K562 (cell line): ENCODE results near the gene MEX3A. TPM values are rescaled to one million over a fixed set of nuclear protein-coding genes. Genes with fewer than 3 reads are reported as not detected.

Experiments
- ATAC-seq: fragments of 200-7000 bp; cut with Tn5 transposase; 3 replicates; pipeline ENCODE4 v1.9.1; 2020; ENCODE audit warnings: moderate library complexity
- BruUV-seq: library from RNA; stranded (reverse); fragments of 400-500 nt; replicated peaks from 2 replicates; lab custom pipeline; 2021; lab: Mats Ljungman, UMichigan
- CTCF ChIA-PET: fragments of 300-600 bp; formaldehyde crosslinking; extraction: SDS; loops from one replicate; lab custom pipeline; 2021; ENCODE audit warnings: low intra/inter-chr PET ratio; lab: Yijun Ruan, JAX
- POLR2A ChIA-PET: fragments of 300-600, 350-650 bp; sonication (Branson Sonifier 250); formaldehyde crosslinking; extraction: SDS; loops from one replicate; lab custom pipeline; 2021; ENCODE audit warnings: antibody characterized with exemption, inconsistent platforms; lab: Yijun Ruan, JAX
- DNase-seq, 4 experiments: peaks; one replicate each; pipeline versions ENCODE4 v3.0.0 to v3.0.0-alpha.2; 2011 to 2018; ENCODE audit warnings: low spot score in 3 of 4, mixed read lengths in 3 of 4; ENCODE audit errors: extremely low read depth in 1 of 4
- FAIRE-seq: peaks from 2 replicates; lab custom pipeline; 2011; peaks lifted over from hg19 to GRCh38; lab: Jason Lieb, UNC
- H2AFZ ChIP-seq: 2 replicates; pipeline ENCODE4 v1.6.0; 2011; ENCODE audit warnings: low read depth, low read length, control low read depth, inconsistent platforms
- H3K27ac ChIP-seq: fragments of 200-600 bp; 3 replicates; pipeline ENCODE4 v1.8.0; 2011; ENCODE audit warnings: low read depth, mild to moderate bottlenecking, control low read depth, inconsistent platforms, low read length, moderate library complexity, mixed read lengths; ENCODE audit errors: extremely low read depth
- H3K27me3 ChIP-seq, 2 experiments: fragments of 300-600 bp in 1 of 2; 2 replicates in 1 of 2; 3 replicates in 1 of 2; pipeline versions ENCODE4 v1.6.0 to v1.8.0; 2011; ENCODE audit warnings: inconsistent platforms in 2 of 2, low read length in 2 of 2, mild to moderate bottlenecking in 1 of 2, mixed read lengths in 1 of 2, moderate library complexity in 1 of 2; ENCODE audit not compliant: control insufficient read depth in 2 of 2, insufficient read depth in 2 of 2
- H3K36me3 ChIP-seq: fragments of 300-600 bp; 3 replicates; pipeline ENCODE4 v1.8.0; 2011; ENCODE audit warnings: mild to moderate bottlenecking, low read length, inconsistent platforms; ENCODE audit not compliant: control insufficient read depth, insufficient read depth
- H3K4me1 ChIP-seq, 2 experiments: fragments of 200-600 bp in 1 of 2; replicated peaks in 1 of 2; 2 replicates in 1 of 2; 3 replicates in 1 of 2; pipeline versions ENCODE4 v1.5.1 to v1.8.0; 2011; ENCODE audit warnings: inconsistent platforms in 2 of 2, low read length in 2 of 2, mild to moderate bottlenecking in 1 of 2, mixed read lengths in 1 of 2, moderate library complexity in 1 of 2; ENCODE audit not compliant: control insufficient read depth in 2 of 2, insufficient read depth in 2 of 2
- H3K4me2 ChIP-seq: 2 replicates; pipeline ENCODE4 v1.6.1; 2011; ENCODE audit warnings: low read length, control low read depth, inconsistent platforms, mixed read lengths; ENCODE audit not compliant: insufficient read depth
- H3K4me3 ChIP-seq: fragments of 200-600 bp; sonication (generic), shearing (Covaris generic); 2 replicates; pipeline ENCODE4 v1.5.1; 2016; ENCODE audit warnings: control low read depth, inconsistent platforms
- H3K79me2 ChIP-seq: fragments of 200-600 bp; 3 replicates; pipeline ENCODE4 v1.8.0; 2011; ENCODE audit warnings: low read length, inconsistent platforms; ENCODE audit not compliant: control insufficient read depth, insufficient read depth
- H3K9ac ChIP-seq, 2 experiments: 2 replicates each; pipeline versions ENCODE4 v1.6.0 to v1.6.1; 2011; ENCODE audit warnings: low read depth in 2 of 2, low read length in 2 of 2, control low read depth in 1 of 2, inconsistent platforms in 1 of 2, mild to moderate bottlenecking in 1 of 2, mixed read lengths in 1 of 2; ENCODE audit not compliant: insufficient read depth in 1 of 2
- H3K9me1 ChIP-seq: one replicate; pipeline ENCODE4 v1.6.0; 2011; ENCODE audit warnings: inconsistent platforms, mild to moderate bottlenecking, low read length, moderate library complexity; ENCODE audit not compliant: control insufficient read depth, insufficient read depth
- H3K9me3 ChIP-seq: replicated peaks from 2 replicates; pipeline ENCODE4 v1.5.1; 2011; ENCODE audit warnings: low read depth, low read length, inconsistent platforms; ENCODE audit not compliant: control insufficient read depth, insufficient read depth
- H4K20me1 ChIP-seq: replicated peaks from 2 replicates; pipeline ENCODE4 v1.6.1; 2011; ENCODE audit warnings: low read length, inconsistent platforms, mixed read lengths; ENCODE audit not compliant: control insufficient read depth, insufficient read depth
- FOXK2 ChIP-seq, 2 experiments: fragments of 450-650 bp; IDR thresholded peaks in 1 of 2; conservative IDR thresholded peaks in 1 of 2; 2 replicates each; pipeline ENCODE4 v1.6.1; 2016; ENCODE audit warnings: low read depth in 2 of 2, mild to moderate bottlenecking in 1 of 2
- FOXM1 ChIP-seq, 2 experiments: fragments of 450-650 bp in 1 of 2; sonication (generic) in 1 of 2; formaldehyde crosslinking in 1 of 2; IDR thresholded peaks; 2 replicates each; pipeline versions ENCODE4 v1.6.1 to v1.9.0; 2017 to 2022; ENCODE audit warnings: low read depth in 2 of 2, mild to moderate bottlenecking in 2 of 2, missing genetic modification reagents in 1 of 2, moderate library complexity in 1 of 2
- PRDM10 ChIP-seq: fragments of 450-650 bp; IDR thresholded peaks from 2 replicates; pipeline ENCODE4 v1.6.1; 2018; ENCODE audit not compliant: partially characterized antibody
- ZNF431 ChIP-seq: sonication (generic); formaldehyde crosslinking; IDR thresholded peaks from 2 replicates; pipeline ENCODE4 v1.8.0; 2022; ENCODE audit warnings: mild to moderate bottlenecking, missing genetic modification reagents
- WGBS: fragments of 100-300 bp; shearing (Covaris generic); methylation state at CpG from one replicate; pipeline ENCODE4 v1.1.6; 2016; ENCODE audit warnings: low coverage, mixed read lengths; ENCODE audit not compliant: insufficient coverage; ENCODE audit errors: missing lambda C conversion rate; 5-methylcytosine and 5-hydroxymethylcytosine counted together
- in situ Hi-C: fragments of 300-500 bp; cut with MboI; formaldehyde crosslinking; loops from 4 replicates; pipeline ENCODE4 v1.15.0; 2018; ENCODE audit warnings: inconsistent platforms, mixed read lengths
- intact Hi-C: fragments of 100-400 bp; cut with micrococcal nuclease; formaldehyde crosslinking; loops from 2 replicates; pipeline ENCODE4 v1.14.2; 2022
- polyA plus RNA-seq, 8 experiments: library from polyadenylated mRNA; depleted of rRNA in 4 of 8; stranded (reverse) in 5 of 8; unstranded in 3 of 8; fragments of >200 nt; fragmentation: Nextera tagmentation in 2 of 8; fragmentation: Illumina TruSeq in 1 of 8; extraction: Ambion mirVana in 2 of 8; extraction: Trizol in 1 of 8; gene quantifications; 2 replicates each; pipeline versions ENCODE4 v1.2.1 to v1.2.3, GENCODE V29; 2011 to 2014; ENCODE audit warnings: inconsistent platforms in 1 of 8, missing spikeins in 1 of 8
- total RNA-seq, 7 experiments: library from RNA; depleted of rRNA in 6 of 7; stranded (reverse); fragments of >200 nt in 6 of 7; fragmentation: Illumina TruSeq in 2 of 7; extraction: Trizol in 2 of 7; gene quantifications; 2 replicates each; pipeline versions ENCODE4 v1.2.1 to v1.2.3, GENCODE V29; 2011 to 2021; ENCODE audit warnings: low replicate concordance in 1 of 7

Gene MEX3A
- total and polyA plus RNA-seq, 9 of the 15 experiments (the other 6 are each of a cell fraction or from before 2014, with no cell fraction given): 0.36 to 13.7 (median 5.2) TPM

GRCh38 chr1:156113282-156113950 is 31.2 kb upstream of the MEX3A start:
- WGBS: 51% methylated on average over 4 of the region's 4 CpGs
- H3K9me3 ChIP-seq: no peaks in the 10 kb centered on the region
- H3K27me3 ChIP-seq: no peaks in the 10 kb centered on the region
- H3K9me1 ChIP-seq: no peaks in the 10 kb centered on the region
- POLR2A ChIA-PET: interaction anchor here (0.6 to 8.5 kb wide), 8 partner anchors 9 to 176 kb away, joined by 3 to 164 read pairs (median 10); partner anchors contain the start of gene PMF1
- DNase-seq: no peak
- H3K9ac ChIP-seq: peak overlapping the region; percentile 67 to 83; a peak in 2 of 4 replicates
- CTCF ChIA-PET: no interaction called here
- peaks cover 5% of the 10 kb centered on the region; the same call in 2 of the 3 replicates for H3K36me3 ChIP-seq
- intact Hi-C loops: loop anchor here (5.0 kb wide), 1 partner anchor 394 kb away; no protein-coding TSS in a partner anchor
- peak overlapping the region; percentile 98; the same call in 1 of the 2 replicates for H3K4me2 ChIP-seq
- peak overlapping the region; percentile 92; the same call in 2 of the 3 replicates for H3K27ac ChIP-seq
- TF ChIP-seq FOXM1 (IDR thresholded peaks at IDR 0.05; ENCODE audit: low read depth) (no peak), FOXM1 (CRISPR knock-in tag; IDR thresholded peaks at IDR 0.05; ENCODE audit: low read depth) (no peak), FOXK2 (conservative IDR thresholded peaks at IDR 0.05 in 1 of 2, IDR thresholded peaks at IDR 0.05 in 1 of 2; ENCODE audit: low read depth in 2 of 2) (0 out of 4 replicates have a peak, but pooled peaks of 1 of the 2 experiments have one; percentile 42), PRDM10 (peak; percentile 84), ZNF431 (CRISPR knock-in tag) (no peak)
- peaks cover 39% of the 10 kb centered on the region for H3K79me2 ChIP-seq
- FAIRE-seq: no peak
- H3K4me3 ChIP-seq: no peak overlapping the region
- in situ Hi-C loops: no loop called here
- H4K20me1 ChIP-seq: peaks cover 5% of the 10 kb centered on the region
- ATAC-seq: no peak
- H2AFZ ChIP-seq: peak overlapping the region; percentile 96; the same call in 1 of the 2 replicates
- H3K4me1 ChIP-seq: peaks cover 19 to 35% of the 10 kb centered on the region in 2 experiments
- BruUV-seq: no TSS peak
